ENCODE results near the gene RPL27A. TPM values are rescaled to one million over a fixed set of nuclear protein-coding genes. Genes with fewer than 3 reads are reported as not detected.

RPL27A gene
- total and polyA plus RNA-seq, 2 of the 8 experiments (the other 6 are each of a cell fraction or from before 2014, with no cell fraction given): 1,756 to 1,777 TPM

- TF ChIP-seq SUZ12 (IDR thresholded peaks at IDR 0.05; ENCODE audit: low read length) (no peak), BCL11A (IDR thresholded peaks at IDR 0.05; ENCODE audit: low read depth in 2 of 2, low read length in 2 of 2) (no peak), NANOG (IDR thresholded peaks at IDR 0.05; ENCODE audit: insufficient read depth, low read depth, low read length, poor library complexity, severe bottlenecking) (no peak), NRF1 (IDR thresholded peaks at IDR 0.05; ENCODE audit: low read depth, low read length) (no peak), KDM5A (IDR thresholded peaks at IDR 0.05; ENCODE audit: low read length) (no peak), RBBP5 (IDR thresholded peaks at IDR 0.05; ENCODE audit: borderline replicate concordance, low read depth, low read length) (no peak), SP1 (IDR thresholded peaks at IDR 0.05; ENCODE audit: low read depth, low read length) (no peak)
Measured at GRCh38 chr11:8707541-8708191, 25.1 kb downstream of the RPL27A start (continued).

Measured in H1 (cell line).